ENCODE results near the gene FA2H. TPM values are rescaled to one million over a fixed set of nuclear protein-coding genes. Genes with fewer than 3 reads are reported as not detected.

Gene FA2H
- total and polyA plus RNA-seq, 2 experiments from 2014 or later, result 5.7 to 6.3 TPM

- TF ChIP-seq, protein P1, sequence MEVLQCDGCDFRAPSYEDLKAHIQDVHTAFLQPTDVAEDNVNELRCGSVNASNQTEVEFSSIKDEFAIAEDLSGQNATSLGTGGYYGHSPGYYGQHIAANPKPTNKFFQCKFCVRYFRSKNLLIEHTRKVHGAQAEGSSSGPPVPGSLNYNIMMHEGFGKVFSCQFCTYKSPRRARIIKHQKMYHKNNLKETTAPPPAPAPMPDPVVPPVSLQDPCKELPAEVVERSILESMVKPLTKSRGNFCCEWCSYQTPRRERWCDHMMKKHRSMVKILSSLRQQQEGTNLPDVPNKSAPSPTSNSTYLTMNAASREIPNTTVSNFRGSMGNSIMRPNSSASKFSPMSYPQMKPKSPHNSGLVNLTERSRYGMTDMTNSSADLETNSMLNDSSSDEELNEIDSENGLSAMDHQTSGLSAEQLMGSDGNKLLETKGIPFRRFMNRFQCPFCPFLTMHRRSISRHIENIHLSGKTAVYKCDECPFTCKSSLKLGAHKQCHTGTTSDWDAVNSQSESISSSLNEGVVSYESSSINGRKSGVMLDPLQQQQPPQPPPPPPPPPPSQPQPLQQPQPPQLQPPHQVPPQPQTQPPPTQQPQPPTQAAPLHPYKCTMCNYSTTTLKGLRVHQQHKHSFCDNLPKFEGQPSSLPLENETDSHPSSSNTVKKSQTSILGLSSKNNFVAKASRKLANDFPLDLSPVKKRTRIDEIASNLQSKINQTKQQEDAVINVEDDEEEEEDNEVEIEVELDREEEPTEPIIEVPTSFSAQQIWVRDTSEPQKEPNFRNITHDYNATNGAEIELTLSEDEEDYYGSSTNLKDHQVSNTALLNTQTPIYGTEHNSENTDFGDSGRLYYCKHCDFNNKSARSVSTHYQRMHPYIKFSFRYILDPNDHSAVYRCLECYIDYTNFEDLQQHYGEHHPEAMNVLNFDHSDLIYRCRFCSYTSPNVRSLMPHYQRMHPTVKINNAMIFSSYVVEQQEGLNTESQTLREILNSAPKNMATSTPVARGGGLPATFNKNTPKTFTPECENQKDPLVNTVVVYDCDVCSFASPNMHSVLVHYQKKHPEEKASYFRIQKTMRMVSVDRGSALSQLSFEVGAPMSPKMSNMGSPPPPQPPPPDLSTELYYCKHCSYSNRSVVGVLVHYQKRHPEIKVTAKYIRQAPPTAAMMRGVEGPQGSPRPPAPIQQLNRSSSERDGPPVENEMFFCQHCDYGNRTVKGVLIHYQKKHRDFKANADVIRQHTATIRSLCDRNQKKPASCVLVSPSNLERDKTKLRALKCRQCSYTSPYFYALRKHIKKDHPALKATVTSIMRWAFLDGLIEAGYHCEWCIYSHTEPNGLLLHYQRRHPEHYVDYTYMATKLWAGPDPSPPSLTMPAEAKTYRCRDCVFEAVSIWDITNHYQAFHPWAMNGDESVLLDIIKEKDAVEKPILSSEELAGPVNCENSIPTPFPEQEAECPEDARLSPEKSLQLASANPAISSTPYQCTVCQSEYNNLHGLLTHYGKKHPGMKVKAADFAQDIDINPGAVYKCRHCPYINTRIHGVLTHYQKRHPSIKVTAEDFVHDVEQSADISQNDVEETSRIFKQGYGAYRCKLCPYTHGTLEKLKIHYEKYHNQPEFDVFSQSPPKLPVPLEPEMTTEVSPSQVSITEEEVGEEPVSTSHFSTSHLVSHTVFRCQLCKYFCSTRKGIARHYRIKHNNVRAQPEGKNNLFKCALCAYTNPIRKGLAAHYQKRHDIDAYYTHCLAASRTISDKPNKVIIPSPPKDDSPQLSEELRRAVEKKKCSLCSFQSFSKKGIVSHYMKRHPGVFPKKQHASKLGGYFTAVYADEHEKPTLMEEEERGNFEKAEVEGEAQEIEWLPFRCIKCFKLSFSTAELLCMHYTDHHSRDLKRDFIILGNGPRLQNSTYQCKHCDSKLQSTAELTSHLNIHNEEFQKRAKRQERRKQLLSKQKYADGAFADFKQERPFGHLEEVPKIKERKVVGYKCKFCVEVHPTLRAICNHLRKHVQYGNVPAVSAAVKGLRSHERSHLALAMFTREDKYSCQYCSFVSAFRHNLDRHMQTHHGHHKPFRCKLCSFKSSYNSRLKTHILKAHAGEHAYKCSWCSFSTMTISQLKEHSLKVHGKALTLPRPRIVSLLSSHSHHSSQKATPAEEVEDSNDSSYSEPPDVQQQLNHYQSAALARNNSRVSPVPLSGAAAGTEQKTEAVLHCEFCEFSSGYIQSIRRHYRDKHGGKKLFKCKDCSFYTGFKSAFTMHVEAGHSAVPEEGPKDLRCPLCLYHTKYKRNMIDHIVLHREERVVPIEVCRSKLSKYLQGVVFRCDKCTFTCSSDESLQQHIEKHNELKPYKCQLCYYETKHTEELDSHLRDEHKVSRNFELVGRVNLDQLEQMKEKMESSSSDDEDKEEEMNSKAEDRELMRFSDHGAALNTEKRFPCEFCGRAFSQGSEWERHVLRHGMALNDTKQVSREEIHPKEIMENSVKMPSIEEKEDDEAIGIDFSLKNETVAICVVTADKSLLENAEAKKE (CRISPR knock-in tag; IDR thresholded peaks at IDR 0.05), result no peak
- TF ChIP-seq, protein P2, sequence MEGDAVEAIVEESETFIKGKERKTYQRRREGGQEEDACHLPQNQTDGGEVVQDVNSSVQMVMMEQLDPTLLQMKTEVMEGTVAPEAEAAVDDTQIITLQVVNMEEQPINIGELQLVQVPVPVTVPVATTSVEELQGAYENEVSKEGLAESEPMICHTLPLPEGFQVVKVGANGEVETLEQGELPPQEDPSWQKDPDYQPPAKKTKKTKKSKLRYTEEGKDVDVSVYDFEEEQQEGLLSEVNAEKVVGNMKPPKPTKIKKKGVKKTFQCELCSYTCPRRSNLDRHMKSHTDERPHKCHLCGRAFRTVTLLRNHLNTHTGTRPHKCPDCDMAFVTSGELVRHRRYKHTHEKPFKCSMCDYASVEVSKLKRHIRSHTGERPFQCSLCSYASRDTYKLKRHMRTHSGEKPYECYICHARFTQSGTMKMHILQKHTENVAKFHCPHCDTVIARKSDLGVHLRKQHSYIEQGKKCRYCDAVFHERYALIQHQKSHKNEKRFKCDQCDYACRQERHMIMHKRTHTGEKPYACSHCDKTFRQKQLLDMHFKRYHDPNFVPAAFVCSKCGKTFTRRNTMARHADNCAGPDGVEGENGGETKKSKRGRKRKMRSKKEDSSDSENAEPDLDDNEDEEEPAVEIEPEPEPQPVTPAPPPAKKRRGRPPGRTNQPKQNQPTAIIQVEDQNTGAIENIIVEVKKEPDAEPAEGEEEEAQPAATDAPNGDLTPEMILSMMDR (conservative IDR thresholded peaks at IDR 0.05; ENCODE audit: low read depth in 2 of 2), result no peak
- TF ChIP-seq STAT1 (IDR thresholded peaks at IDR 0.05; ENCODE audit: unreplicated experiment) (no peak), POLR2AphosphoS5 (IDR thresholded peaks at IDR 0.05; ENCODE audit: low read depth) (no peak), CREB1 (CRISPR knock-in tag; IDR thresholded peaks at IDR 0.05; ENCODE audit: low read depth) (no peak), ZNF331 (CRISPR knock-in tag; IDR thresholded peaks at IDR 0.05; ENCODE audit: low read depth) (no peak)
These were observed 92.1 kb downstream of the FA2H start (continued) for GRCh38 chr16:74682556-74682955.

DNA sequence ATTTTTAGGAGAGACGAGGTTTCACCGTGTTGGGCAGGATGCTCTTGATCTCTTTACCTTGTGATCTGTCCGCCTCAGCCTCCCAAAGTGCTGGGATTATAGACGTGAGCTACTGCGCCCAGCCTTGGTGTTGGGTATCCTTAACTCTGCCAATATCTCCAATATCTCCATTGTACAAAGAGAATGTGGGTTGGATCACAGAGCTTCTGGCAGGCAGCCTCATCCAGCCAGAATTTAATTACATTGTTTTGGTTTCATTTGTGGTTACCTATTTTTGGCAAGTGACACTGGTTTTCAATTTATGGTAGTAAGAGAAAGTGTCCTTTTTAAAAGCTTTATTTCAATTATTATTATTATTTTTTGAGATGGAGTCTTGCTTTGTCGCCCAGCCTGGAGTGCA lies 93.9 kb downstream of the FA2H start:
- Histone ChIP-seq H3K27ac (ENCODE audit: low read depth) (no peak overlapping the region), H3K4me3 (no peak overlapping the region), H3K9me2 (ENCODE audit: insufficient read depth) (no peaks in the 10 kb centered on the region), H3F3A (replicated peaks; ENCODE audit: low read depth) (no peaks in the 10 kb centered on the region), H3K79me2 (replicated peaks; ENCODE audit: insufficient read depth) (no peaks in the 10 kb centered on the region), H4K20me1 (replicated peaks; ENCODE audit: insufficient read depth) (no peaks in the 10 kb centered on the region; the same call in 1 of the 2 replicates), H3K27me3 (ENCODE audit: insufficient read depth) (no peaks in the 10 kb centered on the region), H2AFZ (no peak overlapping the region), H3K36me3 (ENCODE audit: insufficient read depth) (no peaks in the 10 kb centered on the region; the same call in 1 of the 2 replicates), H3K4me1 (ENCODE audit: insufficient read depth) (no peaks in the 10 kb centered on the region), H3K4me2 (no peak overlapping the region)
- no peak overlapping the region for H3K4me3 Mint-ChIP-seq
- H3K9me3 Mint-ChIP-seq, result no peaks in the 10 kb centered on the region
- no peaks in the 10 kb centered on the region for H3K27me3 Mint-ChIP-seq (ENCODE audit: insufficient read depth, low read depth, poor library complexity)
- no peak for ATAC-seq
- no peaks in the 10 kb centered on the region for H3K36me3 Mint-ChIP-seq (ENCODE audit: low read depth)
- no peak overlapping the region for H3K27ac Mint-ChIP-seq
- DNase-seq (ENCODE audit: low spot score), result no peak
- H3K4me1 Mint-ChIP-seq, result peaks cover 6% of the 10 kb centered on the region
- TF ChIP-seq, protein P1 (CRISPR knock-in tag; IDR thresholded peaks at IDR 0.05), result no peak
- TF ChIP-seq JUNB (IDR thresholded peaks at IDR 0.05; ENCODE audit: unreplicated experiment) (no peak), NANOG (IDR thresholded peaks at IDR 0.05; ENCODE audit: borderline replicate concordance) (no peak)

Data from GM23338 (cell line).